ENCODE data around the gene FLVCR1.

DNA sequence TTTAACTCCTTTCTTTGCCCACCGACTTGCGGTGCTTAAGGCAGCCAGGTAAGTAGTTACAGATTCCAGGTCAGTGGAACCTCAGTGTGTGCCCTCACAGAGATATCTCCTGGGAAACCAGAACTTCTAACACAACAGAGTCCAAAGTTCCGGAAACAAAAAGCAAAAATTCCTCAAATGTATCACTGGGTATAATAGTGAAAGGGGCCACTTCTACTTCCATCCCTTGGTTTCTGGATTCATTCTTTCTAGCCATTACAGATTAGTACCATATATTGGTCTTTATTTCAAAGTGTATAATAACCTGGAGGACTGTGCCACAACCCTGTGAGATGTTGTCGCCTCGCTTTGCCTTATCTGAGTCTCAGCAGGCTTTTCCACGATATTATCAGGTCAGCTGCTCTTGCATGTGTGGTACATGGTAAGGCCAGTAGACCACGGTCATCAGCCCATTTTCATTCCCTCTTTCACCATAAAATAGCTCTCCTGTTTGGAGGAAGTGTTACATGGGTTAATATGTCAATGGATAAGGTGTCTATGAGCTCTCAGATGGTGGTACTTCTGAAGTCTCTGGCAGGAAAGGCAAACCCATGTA lies 77.4 kb downstream of the FLVCR1 start:
- TF ChIP-seq, protein P1, sequence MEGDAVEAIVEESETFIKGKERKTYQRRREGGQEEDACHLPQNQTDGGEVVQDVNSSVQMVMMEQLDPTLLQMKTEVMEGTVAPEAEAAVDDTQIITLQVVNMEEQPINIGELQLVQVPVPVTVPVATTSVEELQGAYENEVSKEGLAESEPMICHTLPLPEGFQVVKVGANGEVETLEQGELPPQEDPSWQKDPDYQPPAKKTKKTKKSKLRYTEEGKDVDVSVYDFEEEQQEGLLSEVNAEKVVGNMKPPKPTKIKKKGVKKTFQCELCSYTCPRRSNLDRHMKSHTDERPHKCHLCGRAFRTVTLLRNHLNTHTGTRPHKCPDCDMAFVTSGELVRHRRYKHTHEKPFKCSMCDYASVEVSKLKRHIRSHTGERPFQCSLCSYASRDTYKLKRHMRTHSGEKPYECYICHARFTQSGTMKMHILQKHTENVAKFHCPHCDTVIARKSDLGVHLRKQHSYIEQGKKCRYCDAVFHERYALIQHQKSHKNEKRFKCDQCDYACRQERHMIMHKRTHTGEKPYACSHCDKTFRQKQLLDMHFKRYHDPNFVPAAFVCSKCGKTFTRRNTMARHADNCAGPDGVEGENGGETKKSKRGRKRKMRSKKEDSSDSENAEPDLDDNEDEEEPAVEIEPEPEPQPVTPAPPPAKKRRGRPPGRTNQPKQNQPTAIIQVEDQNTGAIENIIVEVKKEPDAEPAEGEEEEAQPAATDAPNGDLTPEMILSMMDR (IDR thresholded peaks at IDR 0.05): no peak
- TF ChIP-seq POLR2A (IDR thresholded peaks at IDR 0.05): no peak

Data from thyroid gland (tissue), 4 donors.